Nephron progenitor cell (in vitro differentiated cells): Measurements from ENCODE around the gene ARID1A.
A peak's percentile ranks its signal among the peaks of the same experiment; 100 is the strongest.

Experiments used
- DNase-seq: peaks from one replicate; pipeline ENCODE4 v3.0.0; 2021
- H3K27ac Mint-ChIP-seq: 2 replicates; pipeline ENCODE4 v1.8.0; 2021; ENCODE audit warnings: mild to moderate bottlenecking, moderate library complexity, mixed read lengths
- H3K27me3 Mint-ChIP-seq: 2 replicates; pipeline ENCODE4 v1.8.0; 2021; ENCODE audit warnings: mild to moderate bottlenecking, low read depth, mixed read lengths; ENCODE audit not compliant: poor library complexity
- H3K36me3 Mint-ChIP-seq: 2 replicates; pipeline ENCODE4 v1.8.0; 2021; ENCODE audit warnings: low read depth, mixed read lengths
- H3K4me1 Mint-ChIP-seq: 2 replicates; pipeline ENCODE4 v1.8.0; 2021; ENCODE audit warnings: mixed read lengths
- H3K4me3 Mint-ChIP-seq: 2 replicates; pipeline ENCODE4 v1.8.0; 2021; ENCODE audit warnings: mild to moderate bottlenecking, moderate library complexity, mixed read lengths
- H3K9me3 Mint-ChIP-seq: 2 replicates; pipeline ENCODE4 v1.8.0; 2021; ENCODE audit warnings: mild to moderate bottlenecking, moderate library complexity, mixed read lengths
- CTCF ChIP-seq: fragments of 200-600 bp; sonication (generic); IDR thresholded peaks from 2 replicates; pipeline ENCODE4 v1.5.0; 2021; ENCODE audit warnings: antibody characterized with exemption

Gene ARID1A

GRCh38 chr1:26728645-26729044, 32.8 kb downstream of the ARID1A start:
- no peak for TF ChIP-seq CTCF
- Mint-ChIP-seq H3K36me3 (peaks cover 34% of the 10 kb centered on the region), H3K27me3 (no peaks in the 10 kb centered on the region), H3K9me3 (no peaks in the 10 kb centered on the region), H3K4me1 (peaks cover 41% of the 10 kb centered on the region), H3K27ac (no peak overlapping the region), H3K4me3 (no peak overlapping the region)
- DNase-seq, result no peak

GRCh38 chr1:26729633-26730032, 33.8 kb downstream of the ARID1A start:
- H3K27ac Mint-ChIP-seq, result peak overlapping the region; percentile 60
- peaks cover 44% of the 10 kb centered on the region for H3K36me3 Mint-ChIP-seq
- no peaks in the 10 kb centered on the region for H3K9me3 Mint-ChIP-seq
- no peak for DNase-seq
- H3K4me1 Mint-ChIP-seq, result peaks cover 31% of the 10 kb centered on the region
- TF ChIP-seq CTCF, result no peak
- H3K4me3 Mint-ChIP-seq, result no peak overlapping the region
- H3K27me3 Mint-ChIP-seq, result no peaks in the 10 kb centered on the region

- Mint-ChIP-seq H3K4me3 (no peak overlapping the region), H3K9me3 (no peaks in the 10 kb centered on the region)
Observed at GRCh38 chr1:26730695-26731094, 34.9 kb downstream of the ARID1A start.

GRCh38 chr1:26731233-26731902, 35.6 kb downstream of the ARID1A start:
- peaks cover 21% of the 10 kb centered on the region for H3K4me1 Mint-ChIP-seq

More at GRCh38 chr1:26730695-26731094, 34.9 kb downstream of the ARID1A start:
- Mint-ChIP-seq H3K4me1 (peaks cover 24% of the 10 kb centered on the region), H3K27me3 (no peaks in the 10 kb centered on the region), H3K36me3 (peaks cover 52% of the 10 kb centered on the region), H3K27ac (peak overlapping the region; percentile 93)
- no peak for TF ChIP-seq CTCF
- DNase-seq, result no peak

GRCh38 chr1:26733392-26733791, 37.6 kb downstream of the ARID1A start:
- Mint-ChIP-seq H3K4me1 (peaks cover under 1% of the 10 kb centered on the region), H3K27me3 (no peaks in the 10 kb centered on the region), H3K27ac (peak overlapping the region; percentile 48), H3K9me3 (no peaks in the 10 kb centered on the region), H3K4me3 (no peak overlapping the region), H3K36me3 (peaks cover 72% of the 10 kb centered on the region)
- no peak for TF ChIP-seq CTCF
- DNase-seq, result no peak

More at GRCh38 chr1:26731233-26731902, 35.6 kb downstream of the ARID1A start:
- no peak for DNase-seq
- no peak for TF ChIP-seq CTCF
- Mint-ChIP-seq H3K27ac (peak overlapping the region; percentile 93), H3K27me3 (no peaks in the 10 kb centered on the region), H3K9me3 (no peaks in the 10 kb centered on the region), H3K4me3 (no peak overlapping the region), H3K36me3 (peaks cover 55% of the 10 kb centered on the region)

GRCh38 chr1:26733982-26734381, 38.2 kb downstream of the ARID1A start:
- no peak for DNase-seq
- TF ChIP-seq CTCF, result no peak
- peaks cover 72% of the 10 kb centered on the region for H3K36me3 Mint-ChIP-seq
- no peak overlapping the region for H3K4me3 Mint-ChIP-seq
- no peaks in the 10 kb centered on the region for H3K27me3 Mint-ChIP-seq
- no peaks in the 10 kb centered on the region for H3K4me1 Mint-ChIP-seq
- no peak overlapping the region for H3K27ac Mint-ChIP-seq
- no peaks in the 10 kb centered on the region for H3K9me3 Mint-ChIP-seq
